OCI-LY1 (cell line): ENCODE results near the gene EVA1C.

Experiments
- EZH2 ChIP-seq: fragments of 200-600 bp; sonication (generic), shearing (Covaris generic); IDR thresholded peaks from 2 replicates; pipeline ENCODE4 v1.8.0; 2017; ENCODE audit warnings: borderline replicate concordance, mixed run types, mild to moderate bottlenecking, antibody characterized with exemption, low read length, moderate library complexity, mixed read lengths
- TF ChIP-seq, protein P1 (sequence below): fragments of 200-600 bp; sonication (generic), shearing (Covaris generic); IDR thresholded peaks from 2 replicates; pipeline ENCODE4 v1.5.1; 2017; ENCODE audit warnings: mild to moderate bottlenecking, antibody characterized with exemption, low read length, moderate library complexity, mixed read lengths

DNA sequence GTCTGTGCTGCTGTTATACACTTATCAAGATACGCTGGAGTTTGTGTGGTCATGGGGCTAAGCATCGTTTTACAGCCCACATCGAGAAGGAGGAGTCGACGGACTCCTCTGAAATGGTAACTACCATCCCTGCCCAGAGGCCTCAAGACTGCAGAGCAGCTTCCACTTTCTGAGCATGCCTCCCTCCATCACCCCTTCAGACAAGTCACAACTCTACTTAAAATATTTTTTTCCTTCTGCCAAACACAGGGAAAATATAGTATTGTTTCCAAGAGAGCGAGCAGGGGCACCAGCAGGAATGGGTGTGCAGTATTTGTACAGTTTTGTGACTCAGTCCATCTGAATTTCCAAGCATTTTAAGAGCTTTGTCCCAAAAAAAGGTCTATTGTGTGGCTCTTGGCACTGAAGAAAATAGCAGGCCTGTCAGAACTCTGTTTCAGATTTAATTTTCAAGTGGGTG lies 14.1 kb downstream of the EVA1C start:
- TF ChIP-seq, protein P1, sequence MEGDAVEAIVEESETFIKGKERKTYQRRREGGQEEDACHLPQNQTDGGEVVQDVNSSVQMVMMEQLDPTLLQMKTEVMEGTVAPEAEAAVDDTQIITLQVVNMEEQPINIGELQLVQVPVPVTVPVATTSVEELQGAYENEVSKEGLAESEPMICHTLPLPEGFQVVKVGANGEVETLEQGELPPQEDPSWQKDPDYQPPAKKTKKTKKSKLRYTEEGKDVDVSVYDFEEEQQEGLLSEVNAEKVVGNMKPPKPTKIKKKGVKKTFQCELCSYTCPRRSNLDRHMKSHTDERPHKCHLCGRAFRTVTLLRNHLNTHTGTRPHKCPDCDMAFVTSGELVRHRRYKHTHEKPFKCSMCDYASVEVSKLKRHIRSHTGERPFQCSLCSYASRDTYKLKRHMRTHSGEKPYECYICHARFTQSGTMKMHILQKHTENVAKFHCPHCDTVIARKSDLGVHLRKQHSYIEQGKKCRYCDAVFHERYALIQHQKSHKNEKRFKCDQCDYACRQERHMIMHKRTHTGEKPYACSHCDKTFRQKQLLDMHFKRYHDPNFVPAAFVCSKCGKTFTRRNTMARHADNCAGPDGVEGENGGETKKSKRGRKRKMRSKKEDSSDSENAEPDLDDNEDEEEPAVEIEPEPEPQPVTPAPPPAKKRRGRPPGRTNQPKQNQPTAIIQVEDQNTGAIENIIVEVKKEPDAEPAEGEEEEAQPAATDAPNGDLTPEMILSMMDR, result no peak
- no peak for TF ChIP-seq EZH2
